ENCODE results near the gene FBXO10. TPM values are rescaled to one million over a fixed set of nuclear protein-coding genes. Genes with fewer than 3 reads are reported as not detected.

Gene FBXO10
- total RNA-seq, 2 experiments from 2014 or later, result 0.81 to 2.3 TPM

GRCh38 chr9:37565661-37566618 is 10.2 kb downstream of the FBXO10 start:
- no peak overlapping the region for H3K27ac ChIP-seq (ENCODE audit: low read depth in 1 of 2, low read length in 2 of 2)
- Mint-ChIP-seq H3K4me1 (ENCODE audit: low read depth) (no peaks in the 10 kb centered on the region), H3K27ac (no peak overlapping the region), H3K9me3 (no peaks in the 10 kb centered on the region), H3K4me3 (no peak overlapping the region), H3K36me3 (ENCODE audit: low read depth) (peaks cover 13% of the 10 kb centered on the region), H3K27me3 (no peaks in the 10 kb centered on the region)
- ATAC-seq (ENCODE audit: poor library complexity), result no peak
- no peaks in the 10 kb centered on the region for H3K27me3 ChIP-seq (ENCODE audit: control insufficient read depth in 1 of 2, insufficient read depth in 2 of 2, low read length in 2 of 2)
- ChIA-PET CTCF (no interaction called here), POLR2A (interaction anchor here (1.7 kb wide), 1 partner anchor 9 kb away, joined by 4 read pairs; no protein-coding TSS in a partner anchor)
- H3K4me1 ChIP-seq (ENCODE audit: insufficient read depth, low read length), result no peaks in the 10 kb centered on the region
- DNase-seq, result no peak
- TF ChIP-seq, protein P1, sequence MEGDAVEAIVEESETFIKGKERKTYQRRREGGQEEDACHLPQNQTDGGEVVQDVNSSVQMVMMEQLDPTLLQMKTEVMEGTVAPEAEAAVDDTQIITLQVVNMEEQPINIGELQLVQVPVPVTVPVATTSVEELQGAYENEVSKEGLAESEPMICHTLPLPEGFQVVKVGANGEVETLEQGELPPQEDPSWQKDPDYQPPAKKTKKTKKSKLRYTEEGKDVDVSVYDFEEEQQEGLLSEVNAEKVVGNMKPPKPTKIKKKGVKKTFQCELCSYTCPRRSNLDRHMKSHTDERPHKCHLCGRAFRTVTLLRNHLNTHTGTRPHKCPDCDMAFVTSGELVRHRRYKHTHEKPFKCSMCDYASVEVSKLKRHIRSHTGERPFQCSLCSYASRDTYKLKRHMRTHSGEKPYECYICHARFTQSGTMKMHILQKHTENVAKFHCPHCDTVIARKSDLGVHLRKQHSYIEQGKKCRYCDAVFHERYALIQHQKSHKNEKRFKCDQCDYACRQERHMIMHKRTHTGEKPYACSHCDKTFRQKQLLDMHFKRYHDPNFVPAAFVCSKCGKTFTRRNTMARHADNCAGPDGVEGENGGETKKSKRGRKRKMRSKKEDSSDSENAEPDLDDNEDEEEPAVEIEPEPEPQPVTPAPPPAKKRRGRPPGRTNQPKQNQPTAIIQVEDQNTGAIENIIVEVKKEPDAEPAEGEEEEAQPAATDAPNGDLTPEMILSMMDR (IDR thresholded peaks at IDR 0.05), result no peak
- H3K36me3 ChIP-seq (ENCODE audit: insufficient read depth, low read length), result no peaks in the 10 kb centered on the region
- intact Hi-C loops (cut with DNase I, micrococcal nuclease), result loop anchor here in 1 of 2 experiments (5.0 kb wide), 1 partner anchor 51 kb away; no protein-coding TSS in a partner anchor
- H3K9me3 ChIP-seq (ENCODE audit: control insufficient read depth in 1 of 2, insufficient read depth in 1 of 2, low read length in 2 of 2), result peaks cover 0 to 9% of the 10 kb centered on the region in 2 experiments
- no peak overlapping the region for H3K4me3 ChIP-seq (ENCODE audit: low read length)

DNA sequence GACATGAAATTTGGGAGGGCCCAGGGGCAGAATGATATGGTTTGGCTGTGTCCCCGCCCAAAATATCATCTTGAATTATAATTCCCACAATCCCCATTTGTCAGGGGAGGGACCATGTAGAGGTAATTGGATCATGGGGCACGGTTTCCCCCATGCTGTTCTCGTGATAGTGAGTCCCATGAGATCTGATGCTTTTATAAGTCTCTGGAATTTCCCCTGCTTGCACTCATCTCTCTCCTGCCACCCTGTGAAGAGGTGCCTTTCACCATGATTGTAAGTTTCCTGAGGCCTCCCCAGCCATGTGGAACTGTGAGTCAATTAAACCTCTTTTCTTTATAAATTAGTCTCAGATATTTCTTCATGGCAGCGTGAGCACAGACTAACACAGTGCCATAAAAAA is 11.3 kb downstream of the FBXO10 start:
- H3K4me3 ChIP-seq (ENCODE audit: low read length), result no peak overlapping the region
- ChIA-PET CTCF (no interaction called here), POLR2A (no interaction called here)
- DNase-seq, result no peak
- no peaks in the 10 kb centered on the region for H3K27me3 Mint-ChIP-seq
- no peaks in the 10 kb centered on the region for H3K36me3 ChIP-seq (ENCODE audit: insufficient read depth, low read length)
- TF ChIP-seq, protein P1 (IDR thresholded peaks at IDR 0.05), result no peak
- ATAC-seq (ENCODE audit: poor library complexity), result no peak
- H3K9me3 Mint-ChIP-seq, result no peaks in the 10 kb centered on the region
- H3K36me3 Mint-ChIP-seq (ENCODE audit: low read depth), result peaks cover 13% of the 10 kb centered on the region
- no peaks in the 10 kb centered on the region for H3K4me1 Mint-ChIP-seq (ENCODE audit: low read depth)
- no peak overlapping the region for H3K27ac ChIP-seq (ENCODE audit: low read depth in 1 of 2, low read length in 2 of 2)
- no peak overlapping the region for H3K27ac Mint-ChIP-seq
- no peaks in the 10 kb centered on the region for H3K4me1 ChIP-seq (ENCODE audit: insufficient read depth, low read length)
- intact Hi-C loops (cut with DNase I, micrococcal nuclease), result loop anchor here in 1 of 2 experiments (5.0 kb wide), 1 partner anchor 52 kb away; no protein-coding TSS in a partner anchor
- peaks cover 0 to 9% of the 10 kb centered on the region in 2 experiments for H3K9me3 ChIP-seq (ENCODE audit: control insufficient read depth in 1 of 2, insufficient read depth in 1 of 2, low read length in 2 of 2)
- H3K4me3 Mint-ChIP-seq, result no peak overlapping the region
- no peaks in the 10 kb centered on the region for H3K27me3 ChIP-seq (ENCODE audit: control insufficient read depth in 1 of 2, insufficient read depth in 2 of 2, low read length in 2 of 2)

GRCh38 chr9:37563806-37564513 is 12.2 kb downstream of the FBXO10 start:
- Histone ChIP-seq H3K9me3 (ENCODE audit: control insufficient read depth in 1 of 2, insufficient read depth in 1 of 2, low read length in 2 of 2) (peaks cover 0 to 9% of the 10 kb centered on the region in 2 experiments), H3K27me3 (ENCODE audit: control insufficient read depth in 1 of 2, insufficient read depth in 2 of 2, low read length in 2 of 2) (no peaks in the 10 kb centered on the region), H3K4me3 (ENCODE audit: low read length) (no peak overlapping the region), H3K4me1 (ENCODE audit: insufficient read depth, low read length) (no peaks in the 10 kb centered on the region), H3K27ac (ENCODE audit: low read depth in 1 of 2, low read length in 2 of 2) (no peak overlapping the region), H3K36me3 (ENCODE audit: insufficient read depth, low read length) (no peaks in the 10 kb centered on the region)
- intact Hi-C loops (cut with DNase I, micrococcal nuclease), result no loop called here
- TF ChIP-seq, protein P1 (IDR thresholded peaks at IDR 0.05), result no peak
- Mint-ChIP-seq H3K4me3 (no peak overlapping the region), H3K9me3 (no peaks in the 10 kb centered on the region), H3K27ac (no peak overlapping the region), H3K27me3 (no peaks in the 10 kb centered on the region), H3K4me1 (ENCODE audit: low read depth) (no peaks in the 10 kb centered on the region), H3K36me3 (ENCODE audit: low read depth) (peaks cover 13% of the 10 kb centered on the region)
- DNase-seq (no peak), ATAC-seq (ENCODE audit: poor library complexity) (no peak)
- ChIA-PET CTCF (no interaction called here), POLR2A (no interaction called here)
